Breast epithelium (tissue), 4 donors: Measurements from ENCODE around the gene SYK. TPM values are rescaled to one million over a fixed set of nuclear protein-coding genes. Genes with fewer than 3 reads are reported as not detected.

Experiments
- DNase-seq, 2 donors: peaks; one replicate each; pipeline ENCODE4 v3.0.0-alpha.2; 2019; ENCODE audit warnings: low spot score in 2 of 2
- H3K27ac ChIP-seq, 2 donors: fragments of 200-600 bp; sonication (generic) in 1 of 2; one replicate each; pipeline ENCODE4 v1.5.1; 2016 to 2019; ENCODE audit warnings: mild to moderate bottlenecking in 1 of 2
- H3K27me3 ChIP-seq, 2 donors: fragments of 200-600 bp; sonication (generic) in 1 of 2; one replicate each; pipeline versions ENCODE4 v1.5.1 to v1.6.0; 2017 to 2019; ENCODE audit warnings: control low read depth in 1 of 2, mild to moderate bottlenecking in 1 of 2
- H3K36me3 ChIP-seq: fragments of 200-600 bp; one replicate; pipeline ENCODE4 v1.5.1; 2019
- H3K4me1 ChIP-seq, 2 donors: fragments of 200-600 bp; sonication (generic); one replicate each; pipeline ENCODE4 v1.5.1; 2016 to 2019; ENCODE audit warnings: control low read depth in 1 of 2
- H3K4me3 ChIP-seq, 3 donors: fragments of 200-600 bp; sonication (generic); 1 replicate in 2 of 3; 2 replicates in 1 of 3; pipeline ENCODE4 v1.5.1; 2016 to 2019; ENCODE audit warnings: mild to moderate bottlenecking in 3 of 3, moderate library complexity in 2 of 3
- H3K9me3 ChIP-seq, 2 donors: fragments of 200-600 bp; sonication (generic) in 1 of 2; one replicate each; pipeline ENCODE4 v1.5.1; 2016 to 2019; ENCODE audit warnings: control low read depth in 1 of 2
- CTCF ChIP-seq, 3 donors: fragments of 450-650 bp; IDR thresholded peaks; one replicate each; pipeline ENCODE4 v1.5.1; 2016 to 2017; ENCODE audit warnings: antibody characterized with exemption in 3 of 3, mild to moderate bottlenecking in 3 of 3, moderate library complexity in 3 of 3
- POLR2A ChIP-seq: fragments of 450-650 bp; IDR thresholded peaks from one replicate; pipeline ENCODE4 v1.6.1; 2016; ENCODE audit warnings: antibody characterized with exemption, mild to moderate bottlenecking, moderate library complexity
- POLR2AphosphoS5 ChIP-seq, 3 donors: sonication (generic); formaldehyde crosslinking; IDR thresholded peaks; one replicate each; pipeline ENCODE4 v1.6.1; 2017; ENCODE audit warnings: antibody characterized with exemption in 3 of 3
- intact Hi-C: fragments of 100-400 bp; cut with DNase I; formaldehyde crosslinking; loops from one replicate; pipeline ENCODE4 v1.15.1; 2023; ENCODE audit warnings: low total_unique reads
- total RNA-seq, 3 donors: library from RNA; depleted of rRNA; stranded (reverse); fragments of >200 nt; gene quantifications; one replicate each; pipeline ENCODE4 v1.1.0, GENCODE V29; 2016

Gene SYK
- total RNA-seq, 3 donors from 2014 or later = 11.8 to 37.8 (median 25.9) TPM

GRCh38 chr9:90914196-90914595 lies 112.6 kb downstream of the SYK start:
- Histone ChIP-seq H3K4me1 (no peaks in the 10 kb centered on the region), H3K4me3 (no peak overlapping the region), H3K9me3 (no peaks in the 10 kb centered on the region), H3K27ac (no peak overlapping the region), H3K36me3 (no peaks in the 10 kb centered on the region), H3K27me3 (no peaks in the 10 kb centered on the region)
- TF ChIP-seq POLR2A (no peak), CTCF (IDR thresholded peaks at IDR 0.05) (no peak), POLR2AphosphoS5 (IDR thresholded peaks at IDR 0.05) (no peak)
- intact Hi-C loops = loop anchor here (10.0 kb wide), 1 partner anchor 521 kb away; no protein-coding TSS in a partner anchor
- no peak for DNase-seq

- Histone ChIP-seq H3K4me3 (no peak overlapping the region), H3K27ac (no peak overlapping the region)
Observed at GRCh38 chr9:90914868-90915483, 113.4 kb downstream of the SYK start.

GRCh38 chr9:90915693-90916092 lies 114.1 kb downstream of the SYK start:
- Histone ChIP-seq H3K9me3 (no peaks in the 10 kb centered on the region), H3K27ac (no peak overlapping the region), H3K4me3 (no peak overlapping the region), H3K27me3 (no peaks in the 10 kb centered on the region), H3K4me1 (no peaks in the 10 kb centered on the region), H3K36me3 (no peaks in the 10 kb centered on the region)
- TF ChIP-seq POLR2A = no peak
- TF ChIP-seq POLR2AphosphoS5 (IDR thresholded peaks at IDR 0.05) = no peak
- no peak for TF ChIP-seq CTCF (IDR thresholded peaks at IDR 0.05)
- DNase-seq = no peak
- intact Hi-C loops = loop anchor here (10.0 kb wide), 1 partner anchor 519 kb away; no protein-coding TSS in a partner anchor

More at GRCh38 chr9:90914868-90915483, 113.4 kb downstream of the SYK start:
- no peak for TF ChIP-seq POLR2A
- peak in 2 of 3 donors; percentile 10 to 63 for TF ChIP-seq POLR2AphosphoS5 (IDR thresholded peaks at IDR 0.05)
- TF ChIP-seq CTCF (IDR thresholded peaks at IDR 0.05) = peak; percentile 78 to 95 (median 94)
- intact Hi-C loops = loop anchor here (10.0 kb wide), 1 partner anchor 520 kb away; no protein-coding TSS in a partner anchor
- DNase-seq = peak; percentile 62 to 77
- Histone ChIP-seq H3K36me3 (no peaks in the 10 kb centered on the region), H3K27me3 (no peaks in the 10 kb centered on the region), H3K4me1 (no peaks in the 10 kb centered on the region), H3K9me3 (no peaks in the 10 kb centered on the region)

GRCh38 chr9:90916147-90916734 lies 114.6 kb downstream of the SYK start:
- TF ChIP-seq POLR2AphosphoS5 (IDR thresholded peaks at IDR 0.05) (no peak), POLR2A (no peak), CTCF (IDR thresholded peaks at IDR 0.05) (no peak)
- DNase-seq = no peak
- intact Hi-C loops = loop anchor here (10.0 kb wide), 1 partner anchor 519 kb away; no protein-coding TSS in a partner anchor
- Histone ChIP-seq H3K4me3 (no peak overlapping the region), H3K9me3 (no peaks in the 10 kb centered on the region), H3K27me3 (no peaks in the 10 kb centered on the region), H3K27ac (no peak overlapping the region), H3K4me1 (no peaks in the 10 kb centered on the region), H3K36me3 (no peaks in the 10 kb centered on the region)

- Histone ChIP-seq H3K9me3 (no peaks in the 10 kb centered on the region), H3K4me1 (peaks cover 6 to 7% of the 10 kb centered on the region in 2 donors), H3K4me3 (no peak overlapping the region), H3K27me3 (no peaks in the 10 kb centered on the region), H3K36me3 (no peaks in the 10 kb centered on the region), H3K27ac (peak overlapping the region; percentile 65 to 66)
- intact Hi-C loops = loop anchor here (10.0 kb wide), 1 partner anchor 515 kb away; no protein-coding TSS in a partner anchor
- TF ChIP-seq CTCF (IDR thresholded peaks at IDR 0.05) = no peak
- no peak for TF ChIP-seq POLR2AphosphoS5 (IDR thresholded peaks at IDR 0.05)
- no peak for TF ChIP-seq POLR2A
- peak in 1 of 2 donors; percentile 87 for DNase-seq
Observed at GRCh38 chr9:90919883-90920282, 118.3 kb downstream of the SYK start.
